ENCODE measurements around the gene KIF3A.

GRCh38 chr5:132648355-132648754 lies 89.0 kb downstream of the KIF3A start:
- TF ChIP-seq, protein P1, sequence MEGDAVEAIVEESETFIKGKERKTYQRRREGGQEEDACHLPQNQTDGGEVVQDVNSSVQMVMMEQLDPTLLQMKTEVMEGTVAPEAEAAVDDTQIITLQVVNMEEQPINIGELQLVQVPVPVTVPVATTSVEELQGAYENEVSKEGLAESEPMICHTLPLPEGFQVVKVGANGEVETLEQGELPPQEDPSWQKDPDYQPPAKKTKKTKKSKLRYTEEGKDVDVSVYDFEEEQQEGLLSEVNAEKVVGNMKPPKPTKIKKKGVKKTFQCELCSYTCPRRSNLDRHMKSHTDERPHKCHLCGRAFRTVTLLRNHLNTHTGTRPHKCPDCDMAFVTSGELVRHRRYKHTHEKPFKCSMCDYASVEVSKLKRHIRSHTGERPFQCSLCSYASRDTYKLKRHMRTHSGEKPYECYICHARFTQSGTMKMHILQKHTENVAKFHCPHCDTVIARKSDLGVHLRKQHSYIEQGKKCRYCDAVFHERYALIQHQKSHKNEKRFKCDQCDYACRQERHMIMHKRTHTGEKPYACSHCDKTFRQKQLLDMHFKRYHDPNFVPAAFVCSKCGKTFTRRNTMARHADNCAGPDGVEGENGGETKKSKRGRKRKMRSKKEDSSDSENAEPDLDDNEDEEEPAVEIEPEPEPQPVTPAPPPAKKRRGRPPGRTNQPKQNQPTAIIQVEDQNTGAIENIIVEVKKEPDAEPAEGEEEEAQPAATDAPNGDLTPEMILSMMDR (IDR thresholded peaks at IDR 0.05; ENCODE audit: poor library complexity, severe bottlenecking): no peak
- no peak for TF ChIP-seq RAD21 (conservative IDR thresholded peaks at IDR 0.05)
- TF ChIP-seq EP300 (conservative IDR thresholded peaks at IDR 0.05; ENCODE audit: poor library complexity, severe bottlenecking): no peak
- no peak for TF ChIP-seq EZH2 (IDR thresholded peaks at IDR 0.05; ENCODE audit: borderline replicate concordance, insufficient read depth, low read length, poor library complexity, severe bottlenecking)

Measured in neural cell (in vitro differentiated cells).